ENCODE results near the gene SPEG. TPM values are rescaled to one million over a fixed set of nuclear protein-coding genes. Genes with fewer than 3 reads are reported as not detected.

The SPEG gene
- total RNA-seq, 1 donor from 2014 or later, result 76.6 TPM

DNA sequence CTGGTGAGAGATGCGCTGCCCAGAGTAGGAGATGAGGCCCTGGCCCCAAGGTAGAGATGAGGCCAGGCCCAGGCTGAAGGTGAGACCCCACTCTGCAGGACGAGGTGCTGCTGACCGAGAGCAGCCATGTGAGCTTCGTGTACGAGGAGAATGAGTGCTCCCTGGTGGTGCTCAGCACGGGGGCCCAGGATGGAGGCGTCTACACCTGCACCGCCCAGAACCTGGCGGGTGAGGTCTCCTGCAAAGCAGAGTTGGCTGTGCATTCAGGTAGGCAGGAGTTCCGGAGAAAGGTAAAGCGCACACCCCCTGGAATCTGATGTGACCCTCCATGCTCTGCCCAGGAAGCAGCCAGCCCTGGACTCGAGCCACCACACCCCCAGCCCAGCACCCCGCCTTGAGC lies 42.5 kb downstream of the SPEG start:
- no peak for DNase-seq (ENCODE audit: low spot score)

DNA sequence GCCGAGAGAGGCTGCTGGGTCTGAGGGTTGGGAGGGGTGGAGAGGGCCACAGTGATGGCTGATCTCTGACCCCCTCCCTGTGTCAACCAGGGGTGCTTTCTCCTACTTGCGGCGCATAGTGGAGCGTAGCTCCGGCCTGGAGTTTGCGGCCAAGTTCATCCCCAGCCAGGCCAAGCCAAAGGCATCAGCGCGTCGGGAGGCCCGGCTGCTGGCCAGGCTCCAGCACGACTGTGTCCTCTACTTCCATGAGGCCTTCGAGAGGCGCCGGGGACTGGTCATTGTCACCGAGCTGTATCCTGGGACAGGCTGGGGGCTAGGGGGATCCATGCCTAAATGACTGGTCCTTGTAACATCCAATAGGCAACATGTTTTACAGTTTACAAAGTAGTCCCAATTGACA lies 43.2 kb downstream of the SPEG start:
- no peak for DNase-seq (ENCODE audit: low spot score)

DNA sequence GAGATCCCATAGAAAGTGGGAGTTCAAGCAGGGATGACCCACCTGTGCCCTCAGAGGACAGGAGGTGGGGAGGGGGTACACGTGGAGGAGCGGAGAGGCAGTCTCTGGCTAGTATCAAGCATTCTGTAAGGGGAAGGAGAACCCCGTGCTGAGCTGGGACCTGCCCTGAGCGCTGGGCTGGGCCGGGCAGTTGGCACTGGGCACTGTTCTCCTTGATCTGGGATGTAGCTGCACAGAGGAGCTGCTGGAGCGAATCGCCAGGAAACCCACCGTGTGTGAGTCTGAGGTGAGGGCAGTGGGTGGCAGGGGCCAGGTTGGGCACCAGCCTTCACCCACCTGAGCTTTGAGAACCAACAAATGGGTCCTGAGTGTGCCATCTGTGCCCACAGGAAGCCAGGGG lies 44.3 kb downstream of the SPEG start:
- no peak for DNase-seq (ENCODE audit: low spot score)

- DNase-seq (ENCODE audit: low spot score), result no peak
Observed at GRCh38 chr2:219480004-219480403, 45.4 kb downstream of the SPEG start.

DNA sequence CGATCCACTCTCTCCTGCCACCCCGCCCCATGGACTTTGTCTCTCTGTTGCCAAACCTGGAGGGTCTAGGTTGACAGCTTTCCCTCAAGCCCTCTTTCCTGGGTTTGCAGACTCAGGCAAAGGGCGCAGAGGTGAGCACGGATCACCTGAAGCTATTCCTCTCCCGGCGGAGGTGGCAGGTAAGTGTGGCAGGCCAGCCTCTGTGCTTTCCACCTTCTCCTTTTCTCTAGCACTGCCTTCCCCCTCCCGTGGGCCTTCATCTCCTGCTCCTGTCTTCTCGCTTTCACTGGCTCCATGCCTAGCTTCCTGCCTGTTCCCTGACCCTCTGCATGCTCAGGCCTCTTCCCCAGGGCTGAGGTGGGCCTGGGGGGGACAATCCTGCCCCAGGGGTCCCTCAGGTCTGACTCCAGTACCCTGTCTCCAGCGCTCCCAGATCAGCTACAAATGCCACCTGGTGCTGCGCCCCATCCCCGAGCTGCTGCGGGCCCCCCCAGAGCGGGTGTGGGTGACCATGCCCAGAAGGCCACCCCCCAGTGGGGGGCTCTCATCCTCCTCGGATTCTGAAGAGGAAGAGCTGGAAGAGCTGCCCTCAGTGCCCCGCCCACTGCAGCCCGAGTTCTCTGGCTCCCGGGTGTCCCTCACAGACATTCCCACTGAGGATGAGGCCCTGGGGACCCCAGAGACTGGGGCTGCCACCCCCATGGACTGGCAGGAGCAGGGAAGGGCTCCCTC lies 48.2 kb downstream of the SPEG start:
- no peak for DNase-seq (ENCODE audit: low spot score)

GRCh38 chr2:219483451-219484342 lies 49.1 kb downstream of the SPEG start:
- DNase-seq (ENCODE audit: low spot score), result no peak

DNA sequence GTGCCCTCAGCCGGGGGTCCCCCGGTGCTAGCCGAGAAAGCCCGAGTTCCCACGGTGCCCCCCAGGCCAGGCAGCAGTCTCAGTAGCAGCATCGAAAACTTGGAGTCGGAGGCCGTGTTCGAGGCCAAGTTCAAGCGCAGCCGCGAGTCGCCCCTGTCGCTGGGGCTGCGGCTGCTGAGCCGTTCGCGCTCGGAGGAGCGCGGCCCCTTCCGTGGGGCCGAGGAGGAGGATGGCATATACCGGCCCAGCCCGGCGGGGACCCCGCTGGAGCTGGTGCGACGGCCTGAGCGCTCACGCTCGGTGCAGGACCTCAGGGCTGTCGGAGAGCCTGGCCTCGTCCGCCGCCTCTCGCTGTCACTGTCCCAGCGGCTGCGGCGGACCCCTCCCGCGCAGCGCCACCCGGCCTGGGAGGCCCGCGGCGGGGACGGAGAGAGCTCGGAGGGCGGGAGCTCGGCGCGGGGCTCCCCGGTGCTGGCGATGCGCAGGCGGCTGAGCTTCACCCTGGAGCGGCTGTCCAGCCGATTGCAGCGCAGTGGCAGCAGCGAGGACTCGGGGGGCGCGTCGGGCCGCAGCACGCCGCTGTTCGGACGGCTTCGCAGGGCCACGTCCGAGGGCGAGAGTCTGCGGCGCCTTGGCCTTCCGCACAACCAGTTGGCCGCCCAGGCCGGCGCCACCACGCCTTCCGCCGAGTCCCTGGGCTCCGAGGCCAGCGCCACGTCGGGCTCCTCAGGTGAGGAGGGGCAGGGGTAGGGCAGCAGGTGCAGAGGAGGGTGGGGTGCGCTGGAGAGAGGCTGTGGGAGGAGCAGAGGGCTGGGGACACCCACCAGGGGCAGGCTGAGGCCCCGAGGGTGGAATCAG lies 49.9 kb downstream of the SPEG start:
- DNase-seq (ENCODE audit: low spot score), result no peak

DNA sequence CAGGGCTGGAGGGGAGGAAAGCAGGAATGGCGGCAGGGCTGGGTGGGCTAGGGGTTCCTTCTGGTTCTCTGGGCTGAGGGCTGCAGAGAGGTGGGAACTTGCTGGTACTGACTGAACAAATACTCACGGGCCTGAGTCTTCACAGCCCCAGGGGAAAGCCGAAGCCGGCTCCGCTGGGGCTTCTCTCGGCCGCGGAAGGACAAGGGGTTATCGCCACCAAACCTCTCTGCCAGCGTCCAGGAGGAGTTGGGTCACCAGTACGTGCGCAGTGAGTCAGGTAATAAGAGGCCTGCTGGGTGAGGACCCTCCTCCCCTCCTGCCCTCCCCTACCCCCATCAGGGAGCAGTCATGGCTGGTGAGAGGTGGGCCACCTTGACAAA lies 50.5 kb downstream of the SPEG start:
- DNase-seq (ENCODE audit: low spot score), result no peak

- no peak for DNase-seq (ENCODE audit: low spot score)
Observed at GRCh38 chr2:219486380-219486959, 51.8 kb downstream of the SPEG start.

GRCh38 chr2:219488149-219488843 lies 53.7 kb downstream of the SPEG start:
- no peak for DNase-seq (ENCODE audit: low spot score)

DNA sequence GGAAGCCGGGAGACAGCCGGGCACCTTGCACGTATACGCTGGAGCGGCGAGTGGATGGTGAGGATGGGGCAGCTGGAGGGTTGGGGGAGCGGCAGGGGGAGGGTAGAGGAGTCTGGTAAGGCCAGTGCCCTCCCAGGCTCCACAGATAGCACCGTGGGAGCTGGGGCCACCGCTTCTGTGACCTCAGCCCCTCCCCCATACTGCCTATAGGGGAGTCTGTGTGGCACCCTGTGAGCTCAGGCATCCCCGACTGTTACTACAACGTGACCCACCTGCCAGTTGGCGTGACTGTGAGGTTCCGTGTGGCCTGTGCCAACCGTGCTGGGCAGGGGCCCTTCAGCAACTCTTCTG lies 54.2 kb downstream of the SPEG start:
- no peak for DNase-seq (ENCODE audit: low spot score)

- no peak for DNase-seq (ENCODE audit: low spot score)
Observed at GRCh38 chr2:219489315-219489714, 54.7 kb downstream of the SPEG start.

DNA sequence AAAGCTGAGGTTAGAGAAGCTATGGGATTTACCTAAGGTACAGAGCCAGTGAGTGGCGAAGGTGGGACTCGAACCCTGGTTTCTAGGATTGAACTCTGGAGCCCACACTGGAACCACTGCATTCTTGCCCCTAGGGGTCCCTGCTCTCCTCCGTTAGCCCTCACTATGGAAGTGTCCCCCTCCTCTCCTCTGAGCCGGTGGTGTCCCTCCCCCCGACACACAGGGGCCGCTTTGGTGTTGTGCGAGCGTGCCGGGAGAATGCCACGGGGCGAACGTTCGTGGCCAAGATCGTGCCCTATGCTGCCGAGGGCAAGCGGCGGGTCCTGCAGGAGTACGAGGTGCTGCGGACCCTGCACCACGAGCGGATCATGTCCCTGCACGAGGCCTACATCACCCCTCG lies 55.5 kb downstream of the SPEG start:
- no peak for DNase-seq (ENCODE audit: low spot score)

DNA sequence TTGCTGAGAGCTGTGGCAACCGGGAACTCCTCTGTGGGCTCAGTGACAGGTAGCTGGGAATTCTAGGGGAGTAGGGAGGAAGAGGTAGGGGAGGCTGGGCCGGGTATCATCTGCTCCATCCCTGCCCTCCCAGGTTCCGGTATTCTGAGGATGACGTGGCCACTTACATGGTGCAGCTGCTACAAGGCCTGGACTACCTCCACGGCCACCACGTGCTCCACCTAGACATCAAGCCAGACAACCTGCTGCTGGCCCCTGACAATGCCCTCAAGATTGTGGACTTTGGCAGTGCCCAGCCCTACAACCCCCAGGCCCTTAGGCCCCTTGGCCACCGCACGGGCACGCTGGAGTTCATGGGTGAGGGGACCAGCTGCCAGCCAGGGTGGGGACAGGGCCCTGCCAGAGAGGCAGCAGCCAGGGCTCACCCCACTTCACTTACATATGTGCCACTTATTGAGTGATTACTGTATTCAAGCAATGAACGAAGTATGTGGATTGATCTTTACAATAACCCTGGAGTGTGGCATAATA lies 56.0 kb downstream of the SPEG start:
- DNase-seq (ENCODE audit: low spot score), result no peak

DNA sequence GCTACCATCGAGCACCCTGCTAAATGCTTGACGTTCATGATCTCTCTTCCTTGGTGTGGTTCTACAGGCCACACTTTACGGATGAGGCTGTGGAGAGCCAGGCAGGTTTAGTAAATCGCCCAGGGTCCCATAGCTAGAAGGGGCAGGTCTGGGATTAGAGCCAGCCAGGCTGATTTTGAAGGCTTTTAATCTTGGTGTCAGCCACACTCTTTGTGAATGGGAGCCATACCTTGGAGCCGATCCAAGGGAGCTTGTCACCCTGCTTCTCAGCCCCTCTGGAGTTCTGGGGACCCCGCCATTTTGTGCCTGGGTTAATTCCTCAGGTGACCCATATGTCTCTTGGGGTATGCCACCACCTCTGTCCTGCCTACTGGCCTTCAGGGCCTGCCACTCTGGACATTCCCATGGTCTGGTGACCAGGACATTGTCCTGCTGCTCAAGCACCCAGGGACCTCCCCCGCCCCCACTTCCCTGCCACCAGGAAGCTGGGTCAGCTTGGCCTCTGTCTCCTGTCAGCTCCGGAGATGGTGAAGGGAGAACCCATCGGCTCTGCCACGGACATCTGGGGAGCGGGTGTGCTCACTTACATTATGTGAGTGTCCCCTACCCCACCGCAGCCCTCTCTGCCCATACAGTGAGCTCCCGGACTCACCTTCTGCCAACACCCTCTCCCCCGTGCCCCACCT lies 56.8 kb downstream of the SPEG start:
- DNase-seq (ENCODE audit: low spot score), result no peak

GRCh38 chr2:219492575-219492974 lies 57.9 kb downstream of the SPEG start:
- no peak for DNase-seq (ENCODE audit: low spot score)

DNA sequence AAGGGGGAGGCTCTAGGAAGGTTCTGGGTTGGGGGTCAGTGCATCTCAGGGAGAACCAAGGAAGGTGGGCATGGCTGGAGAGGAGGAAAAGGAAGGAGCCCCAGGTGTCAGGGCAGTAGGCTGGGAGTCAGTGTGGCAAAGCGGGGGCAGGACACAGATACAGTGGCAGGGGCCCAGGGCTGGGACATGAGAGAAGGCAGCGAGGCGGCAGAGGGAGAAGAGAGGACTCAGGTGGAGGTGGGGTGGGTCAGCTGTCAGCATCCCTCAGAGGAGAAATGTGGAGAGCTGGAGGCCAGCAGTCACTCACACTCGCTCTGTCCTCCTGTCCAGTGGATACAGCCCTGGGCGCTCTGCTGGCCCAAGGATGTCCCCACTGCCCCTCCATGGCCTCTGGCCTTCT lies 58.4 kb downstream of the SPEG start:
- no peak for DNase-seq (ENCODE audit: low spot score)

DNA sequence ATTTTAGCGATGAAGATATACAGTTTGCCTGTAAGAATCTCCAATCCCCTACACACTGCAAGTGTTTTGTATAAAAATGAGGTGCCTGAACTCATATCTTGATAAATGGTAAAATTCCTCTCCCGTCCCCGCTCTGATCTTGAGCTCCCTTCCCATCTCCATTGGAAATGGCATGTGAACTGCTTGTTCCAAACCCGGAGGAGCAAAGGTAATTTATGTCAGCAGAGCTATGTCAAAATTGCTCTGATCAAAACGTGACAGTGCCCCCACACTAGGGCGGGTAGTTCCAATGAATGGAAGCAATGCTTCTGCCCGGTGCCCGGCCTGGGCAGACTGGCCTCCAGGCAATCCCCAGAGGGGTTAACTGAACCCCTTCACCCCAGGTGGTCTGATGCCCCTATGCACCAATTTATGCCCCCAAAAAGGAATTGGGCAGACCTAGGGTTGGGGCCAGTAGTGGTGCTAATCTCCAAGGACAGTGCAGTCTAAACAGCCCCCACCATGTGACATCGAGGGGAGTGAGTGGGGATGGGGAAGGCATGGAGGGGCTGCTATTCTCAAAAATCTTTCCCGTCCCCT lies 60.4 kb downstream of the SPEG start:
- DNase-seq (ENCODE audit: low spot score), result no peak

GRCh38 chr2:219495531-219496122 lies 61.0 kb downstream of the SPEG start:
- no peak for DNase-seq (ENCODE audit: low spot score)
